HCT116 (cell line): Measurements from ENCODE around the gene SEBOX. TPM values are rescaled to one million over a fixed set of nuclear protein-coding genes. Genes with fewer than 3 reads are reported as not detected.

Experiments used
- ATAC-seq: fragments of 200-7000 bp; cut with Tn5 transposase; 2 replicates; pipeline ENCODE4 v1.9.1; 2020; ENCODE audit warnings: mild to moderate bottlenecking, moderate library complexity
- BruUV-seq: library from RNA; stranded (reverse); fragments of 400-500 nt; replicated peaks from 2 replicates; lab custom pipeline; 2021; lab: Mats Ljungman, UMichigan
- CTCF ChIA-PET: fragments of 300-600 bp; sonication (Branson Sonifier 250); formaldehyde crosslinking; loops from one replicate; lab custom pipeline; 2021; ENCODE audit warnings: antibody characterized with exemption; lab: Charles Lee
- POLR2A ChIA-PET: fragments of 300-600, 350-600 bp; sonication (Branson Sonifier 250); formaldehyde crosslinking; loops from one replicate; lab custom pipeline; 2021; ENCODE audit warnings: antibody characterized with exemption; lab: Charles Lee
- RAD21 ChIA-PET, 2 experiments: fragments of 300-600 bp; sonication (Branson Sonifier 250); formaldehyde crosslinking; loops; one replicate each; lab custom pipeline; 2023; ENCODE audit warnings: low total read pairs in 2 of 2; ENCODE audit not compliant: uncharacterized antibody in 2 of 2, unreplicated experiment in 2 of 2, low non-redundant PET in 1 of 2; lab: Charles Lee
- DNase-seq: peaks from one replicate; pipeline ENCODE4 v3.0.0-alpha.2; 2010; ENCODE audit warnings: low read depth, low spot score
- H2AFZ ChIP-seq: fragments of 200-600 bp; shearing (Covaris generic), sonication (generic); 2 replicates; pipeline ENCODE4 v1.6.1; 2017; ENCODE audit warnings: low read depth, mixed run types, mixed read lengths, antibody characterized with exemption, low read length; ENCODE audit not compliant: poor library complexity, severe bottlenecking
- H3K27ac ChIP-seq: 2 replicates; pipeline ENCODE4 v1.5.1; 2012; ENCODE audit warnings: low read depth, low read length
- H3K27me3 ChIP-seq: fragments of 200-600 bp; sonication (generic); 2 replicates; pipeline ENCODE4 v1.6.1; 2016; ENCODE audit warnings: mixed run types, low read length, mixed read lengths; ENCODE audit not compliant: insufficient read depth
- H3K36me3 ChIP-seq, 2 experiments: fragments of 200-500 bp in 1 of 2; fragments of 200-600 bp in 1 of 2; sonication (Bioruptor generic) in 1 of 2; sonication (generic) in 1 of 2; 2 replicates each; pipeline versions ENCODE4 v1.5.1 to v1.6.1; 2014 to 2016; ENCODE audit warnings: low read length in 2 of 2, inconsistent platforms in 1 of 2, mixed read lengths in 1 of 2, mixed run types in 1 of 2; ENCODE audit not compliant: insufficient read depth in 2 of 2, control insufficient read depth in 1 of 2
- H3K4me1 ChIP-seq, 2 experiments: fragments of 200-600 bp in 1 of 2; sonication (generic) in 1 of 2; 2 replicates each; pipeline versions ENCODE4 v1.5.1 to v1.6.1; 2012 to 2017; ENCODE audit warnings: low read length in 2 of 2, inconsistent platforms in 1 of 2, mild to moderate bottlenecking in 1 of 2, mixed read lengths in 1 of 2, mixed run types in 1 of 2, moderate library complexity in 1 of 2; ENCODE audit not compliant: insufficient read depth in 2 of 2, control insufficient read depth in 1 of 2
- H3K4me2 ChIP-seq: fragments of 200-600 bp; sonication (generic); 2 replicates; pipeline ENCODE4 v1.6.1; 2017; ENCODE audit warnings: mixed run types, low read length, mixed read lengths
- H3K4me3 ChIP-seq, 2 experiments: fragments of 200-600 bp in 1 of 2; sonication (generic) in 1 of 2; replicated peaks in 1 of 2; 2 replicates each; pipeline ENCODE4 v1.5.1; 2011 to 2016; ENCODE audit warnings: low read length in 2 of 2, control low read depth in 1 of 2, low read depth in 1 of 2, mild to moderate bottlenecking in 1 of 2, mixed read lengths in 1 of 2, mixed run types in 1 of 2
- H3K79me2 ChIP-seq: fragments of 200-600 bp; sonication (generic); 2 replicates; pipeline ENCODE4 v1.6.1; 2017; ENCODE audit warnings: mild to moderate bottlenecking, mixed run types, low read length, moderate library complexity, mixed read lengths; ENCODE audit not compliant: insufficient read depth
- H3K9ac ChIP-seq: fragments of 200-600 bp; sonication (generic); 2 replicates; pipeline ENCODE4 v1.6.1; 2016; ENCODE audit warnings: low read length, mixed read lengths
- H3K9me2 ChIP-seq: fragments of 200-600 bp; sonication (generic), shearing (Covaris generic); 2 replicates; pipeline ENCODE4 v1.6.1; 2017; ENCODE audit warnings: mixed run types, mild to moderate bottlenecking, moderate library complexity; ENCODE audit not compliant: insufficient read depth
- H3K9me3 ChIP-seq, 2 experiments: fragments of 200-500 bp in 1 of 2; fragments of 200-600 bp in 1 of 2; sonication (Bioruptor generic) in 1 of 2; sonication (generic) in 1 of 2; 2 replicates each; pipeline ENCODE4 v1.6.1; 2014 to 2017; ENCODE audit warnings: low read length in 2 of 2, mixed read lengths in 2 of 2, inconsistent platforms in 1 of 2, low read depth in 1 of 2, mild to moderate bottlenecking in 1 of 2, mixed run types in 1 of 2, moderate library complexity in 1 of 2; ENCODE audit not compliant: control insufficient read depth in 1 of 2, insufficient read depth in 1 of 2
- H4K20me1 ChIP-seq: fragments of 200-600 bp; sonication (generic), shearing (Covaris generic); 2 replicates; pipeline ENCODE4 v1.6.1; 2017; ENCODE audit warnings: mixed run types, mild to moderate bottlenecking, moderate library complexity; ENCODE audit not compliant: insufficient read depth
- ATF3 ChIP-seq: IDR thresholded peaks from 2 replicates; pipeline ENCODE4 v1.6.1; 2012
- CBX3 ChIP-seq: IDR thresholded peaks from 2 replicates; pipeline ENCODE4 v1.6.1; 2012; ENCODE audit warnings: low read depth
- CTCF ChIP-seq, 3 experiments: fragments of 200-600 bp in 1 of 3; sonication (generic) in 1 of 3; IDR thresholded peaks in 2 of 3; conservative IDR thresholded peaks in 1 of 3; 2 replicates each; pipeline ENCODE4 v1.5.1; 2012 to 2017; ENCODE audit warnings: low read depth in 2 of 3, low read length in 2 of 3, antibody characterized with exemption in 1 of 3, borderline replicate concordance in 1 of 3, control low read depth in 1 of 3, mild to moderate bottlenecking in 1 of 3, mixed read lengths in 1 of 3, mixed run types in 1 of 3, moderate library complexity in 1 of 3; ENCODE audit not compliant: insufficient read depth in 1 of 3
- ELF1 ChIP-seq: IDR thresholded peaks from 2 replicates; pipeline ENCODE4 v1.6.1; 2012; ENCODE audit warnings: low read depth, borderline replicate concordance
- FOSL1 ChIP-seq: IDR thresholded peaks from 2 replicates; pipeline ENCODE4 v1.6.1; 2012; ENCODE audit warnings: low read depth
- JUND ChIP-seq: IDR thresholded peaks from 2 replicates; pipeline ENCODE4 v1.6.1; 2012
- POLR2A ChIP-seq: IDR thresholded peaks from 2 replicates; pipeline ENCODE4 v1.7.0; 2011; ENCODE audit warnings: borderline replicate concordance; ENCODE audit not compliant: insufficient read depth, insufficient read length; ENCODE audit errors: extremely low read depth
- POLR2AphosphoS5 ChIP-seq: IDR thresholded peaks from 2 replicates; pipeline ENCODE4 v1.6.1; 2011; ENCODE audit warnings: mild to moderate bottlenecking, low read depth, low read length, moderate library complexity
- RAD21 ChIP-seq: IDR thresholded peaks from 2 replicates; pipeline ENCODE4 v1.6.1; 2012; ENCODE audit warnings: low read depth, mild to moderate bottlenecking
- REST ChIP-seq: IDR thresholded peaks from 2 replicates; pipeline ENCODE4 v1.6.1; 2012; ENCODE audit warnings: low read depth
- SRF ChIP-seq: IDR thresholded peaks from 2 replicates; pipeline ENCODE4 v1.6.1; 2012; ENCODE audit warnings: low read depth
- TCF7L2 ChIP-seq: IDR thresholded peaks from 2 replicates; pipeline ENCODE4 v1.7.0; 2011; ENCODE audit warnings: borderline replicate concordance, inconsistent platforms; ENCODE audit not compliant: insufficient read depth, insufficient read length; ENCODE audit errors: extremely low read depth
- ZFX ChIP-seq: fragments of 450-650 bp; IDR thresholded peaks from 2 replicates; pipeline ENCODE4 v1.6.1; 2017
- ZNF274 ChIP-seq: fragments of 200-500 bp; sonication (Bioruptor generic); IDR thresholded peaks from 2 replicates; pipeline ENCODE4 v1.6.1; 2014; ENCODE audit warnings: mild to moderate bottlenecking, low read depth, low read length, inconsistent platforms
- intact Hi-C: fragments of 100-400 bp; cut with micrococcal nuclease; formaldehyde crosslinking; loops from 2 replicates; pipeline ENCODE4 v1.10.0; 2022
- total RNA-seq: library from RNA; stranded (reverse); gene quantifications from one replicate; pipeline ENCODE4 v1.2.1, GENCODE V29; 2021; ENCODE audit not compliant: unreplicated experiment
- TF ChIP-seq, protein P1 (sequence below): IDR thresholded peaks from 2 replicates; pipeline ENCODE4 v1.6.1; 2011; ENCODE audit warnings: mild to moderate bottlenecking, low read length, moderate library complexity; ENCODE audit not compliant: insufficient replicate concordance; ENCODE audit errors: extremely low read depth

SEBOX gene
- total RNA-seq, 1 experiment from 2014 or later: not detected

GRCh38 chr17:28325211-28325610 is 39.8 kb downstream of the SEBOX start:
- Histone ChIP-seq H4K20me1 (no peaks in the 10 kb centered on the region), H3K27me3 (no peaks in the 10 kb centered on the region), H3K9me2 (no peaks in the 10 kb centered on the region), H3K36me3 (peaks cover 14 to 30% of the 10 kb centered on the region in 2 experiments; a peak in 3 of 4 replicates), H3K79me2 (peaks cover 63% of the 10 kb centered on the region), H3K9me3 (no peaks in the 10 kb centered on the region), H2AFZ (no peak overlapping the region), H3K4me3 (no peak overlapping the region), H3K9ac (no peak overlapping the region), H3K4me2 (no peak overlapping the region), H3K27ac (no peak overlapping the region), H3K4me1 (peaks cover 4 to 7% of the 10 kb centered on the region in 2 experiments; a peak in 2 of 4 replicates)
- intact Hi-C loops: no loop called here
- TF ChIP-seq ELF1 (no peak), FOSL1 (no peak), REST (no peak), ZFX (no peak), POLR2AphosphoS5 (no peak), POLR2A (no peak), TCF7L2 (no peak), SRF (no peak), CTCF (IDR thresholded peaks at IDR 0.05 in 2 of 3, conservative IDR thresholded peaks at IDR 0.05 in 1 of 3; ENCODE audit: borderline replicate concordance in 1 of 3, insufficient read depth in 1 of 3, low read depth in 2 of 3, low read length in 2 of 3) (no peak), JUND (no peak), RAD21 (no peak), ZNF274 (no peak), CBX3 (no peak), ATF3 (no peak)
- TF ChIP-seq, protein P1, sequence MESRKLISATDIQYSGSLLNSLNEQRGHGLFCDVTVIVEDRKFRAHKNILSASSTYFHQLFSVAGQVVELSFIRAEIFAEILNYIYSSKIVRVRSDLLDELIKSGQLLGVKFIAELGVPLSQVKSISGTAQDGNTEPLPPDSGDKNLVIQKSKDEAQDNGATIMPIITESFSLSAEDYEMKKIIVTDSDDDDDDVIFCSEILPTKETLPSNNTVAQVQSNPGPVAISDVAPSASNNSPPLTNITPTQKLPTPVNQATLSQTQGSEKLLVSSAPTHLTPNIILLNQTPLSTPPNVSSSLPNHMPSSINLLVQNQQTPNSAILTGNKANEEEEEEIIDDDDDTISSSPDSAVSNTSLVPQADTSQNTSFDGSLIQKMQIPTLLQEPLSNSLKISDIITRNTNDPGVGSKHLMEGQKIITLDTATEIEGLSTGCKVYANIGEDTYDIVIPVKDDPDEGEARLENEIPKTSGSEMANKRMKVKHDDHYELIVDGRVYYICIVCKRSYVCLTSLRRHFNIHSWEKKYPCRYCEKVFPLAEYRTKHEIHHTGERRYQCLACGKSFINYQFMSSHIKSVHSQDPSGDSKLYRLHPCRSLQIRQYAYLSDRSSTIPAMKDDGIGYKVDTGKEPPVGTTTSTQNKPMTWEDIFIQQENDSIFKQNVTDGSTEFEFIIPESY: no peak
- ChIA-PET CTCF (no interaction called here), POLR2A (interaction anchor here (1.9 kb wide), 1 partner anchor 10 kb away, joined by 6 read pairs; the partner anchor contains the start of genes IFT20 and TNFAIP1), RAD21 (no interaction called here)
- ATAC-seq: no peak
- BruUV-seq: no TSS peak
- DNase-seq: no peak
